Inflammatory macrophage treated with lipopolysaccharide for 4 hours (primary cell): ENCODE data around the gene CDH2.

ENCODE experiments used
- DNase-seq: peaks from one replicate; pipeline ENCODE4 v3.0.0-alpha.2; 2020

CDH2 gene

DNA sequence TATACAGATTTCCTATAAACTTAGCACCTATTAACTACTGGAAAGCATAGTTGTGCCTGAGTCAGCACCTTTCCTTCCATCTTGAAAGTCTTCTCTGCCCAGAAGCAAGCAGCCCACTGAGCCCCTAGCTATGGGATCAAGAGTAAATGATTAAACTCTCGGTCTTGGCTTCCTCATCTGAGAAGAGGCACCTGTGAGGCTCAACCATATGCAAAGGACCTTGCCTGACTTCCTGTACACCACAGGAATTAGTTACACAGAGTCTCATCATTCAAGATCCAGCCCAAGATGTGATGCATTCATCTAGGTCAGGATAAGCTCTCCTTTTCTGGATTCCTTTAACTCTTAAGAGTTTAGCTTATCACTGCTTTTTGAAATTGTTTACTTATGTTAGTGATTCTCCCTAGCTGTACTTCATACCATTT lies 96.0 kb downstream of the CDH2 start:
- DNase-seq, result no peak

GRCh38 chr18:28079883-28080282 lies 97.0 kb downstream of the CDH2 start:
- DNase-seq, result no peak

- no peak for DNase-seq
Measured at GRCh38 chr18:28078849-28079248, 98.1 kb downstream of the CDH2 start.

DNA sequence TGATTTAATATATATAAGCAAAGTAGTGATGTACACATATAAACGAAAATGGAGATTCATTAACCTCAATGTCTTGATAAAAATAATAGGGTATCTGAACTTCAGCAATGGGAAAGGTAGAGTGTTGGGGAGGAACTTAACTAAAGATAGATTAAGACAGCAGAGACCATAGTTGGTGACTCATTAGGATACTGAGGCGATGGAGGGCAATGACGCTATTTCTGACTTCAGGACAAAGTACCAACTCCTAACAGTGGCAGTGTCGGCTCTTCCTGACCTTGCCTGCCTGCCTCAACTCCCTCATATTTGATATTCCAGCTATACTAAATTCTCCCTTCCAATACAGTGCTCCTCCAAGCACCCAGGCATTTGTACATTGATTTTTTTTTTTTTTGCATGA lies 98.6 kb downstream of the CDH2 start:
- DNase-seq, result no peak

DNA sequence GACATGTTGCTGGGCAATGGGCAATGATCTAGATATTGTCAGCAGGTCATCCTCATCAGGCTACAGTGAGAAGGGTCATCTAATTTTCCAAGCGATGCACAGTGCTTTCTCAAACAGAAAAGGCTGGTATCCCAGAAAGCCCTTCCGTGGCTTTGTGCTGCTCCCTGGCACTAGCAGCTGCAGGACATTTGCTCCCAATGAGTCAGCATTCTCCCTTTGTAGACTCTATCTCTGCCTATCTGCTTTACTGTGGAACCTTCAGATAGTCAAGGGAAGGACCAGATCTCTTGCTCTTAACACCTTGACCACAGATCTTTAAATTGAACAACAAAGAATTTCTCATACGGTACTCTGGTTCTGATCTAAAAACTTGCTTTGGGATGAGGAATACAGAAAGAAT lies 101.4 kb downstream of the CDH2 start:
- DNase-seq, result no peak

- DNase-seq, result no peak
Measured at GRCh38 chr18:28074076-28074475, 102.9 kb downstream of the CDH2 start.

DNA sequence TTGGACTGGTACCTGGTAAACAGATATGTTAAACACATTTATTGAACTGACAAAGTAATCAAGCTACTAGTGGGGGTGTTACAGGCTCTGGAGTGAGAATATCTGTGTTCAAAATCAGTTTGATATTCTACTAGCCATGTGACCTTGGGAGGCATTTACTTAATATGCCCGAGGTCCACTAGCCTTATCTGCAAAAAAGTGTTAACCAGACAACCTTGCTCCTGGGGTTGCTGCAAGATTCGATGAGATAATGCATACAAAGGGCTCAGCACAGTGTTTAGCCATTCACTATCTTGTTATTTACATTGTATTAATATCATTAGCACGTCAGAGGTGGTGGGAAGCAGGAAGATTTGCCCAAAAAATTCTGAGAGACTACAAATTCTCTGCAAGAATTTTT lies 103.3 kb downstream of the CDH2 start:
- no peak for DNase-seq

GRCh38 chr18:28071199-28071598 lies 105.7 kb downstream of the CDH2 start:
- no peak for DNase-seq

- DNase-seq, result no peak
Measured at GRCh38 chr18:28068207-28068606, 108.7 kb downstream of the CDH2 start.

- DNase-seq, result no peak
Measured at GRCh38 chr18:28067346-28067745, 109.6 kb downstream of the CDH2 start.

- DNase-seq, result no peak
Measured at GRCh38 chr18:28065793-28066186, 111.1 kb downstream of the CDH2 start.

- DNase-seq, result no peak
Measured at GRCh38 chr18:28065031-28065792, 111.7 kb downstream of the CDH2 start.

GRCh38 chr18:28063926-28064325 lies 113.0 kb downstream of the CDH2 start:
- no peak for DNase-seq

- DNase-seq, result no peak
Measured at GRCh38 chr18:28063271-28063761, 113.6 kb downstream of the CDH2 start.

- no peak for DNase-seq
Measured at GRCh38 chr18:28062443-28062842, 114.5 kb downstream of the CDH2 start.

DNA sequence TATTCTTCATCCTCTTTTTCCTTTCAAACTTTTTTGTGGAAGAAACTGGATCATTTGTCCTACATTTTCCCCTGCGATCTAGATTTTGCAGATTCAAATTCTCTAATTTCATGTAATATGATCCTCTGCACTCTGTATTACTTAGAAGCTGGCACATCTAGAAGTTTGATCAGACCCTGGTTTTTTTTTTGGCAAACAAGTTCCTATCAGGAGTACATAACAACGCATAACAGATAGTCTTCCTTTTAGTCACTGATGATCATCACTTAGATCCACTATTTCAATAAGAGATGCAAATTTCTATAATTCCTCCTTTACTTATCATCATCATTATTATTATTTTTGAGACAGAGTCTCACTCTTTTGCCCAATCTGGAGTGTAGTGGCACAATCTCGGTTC lies 117.1 kb downstream of the CDH2 start:
- DNase-seq, result no peak

- no peak for DNase-seq
Measured at GRCh38 chr18:28050545-28050944, 126.4 kb downstream of the CDH2 start.

GRCh38 chr18:28048612-28049011 lies 128.3 kb downstream of the CDH2 start:
- DNase-seq, result no peak

DNA sequence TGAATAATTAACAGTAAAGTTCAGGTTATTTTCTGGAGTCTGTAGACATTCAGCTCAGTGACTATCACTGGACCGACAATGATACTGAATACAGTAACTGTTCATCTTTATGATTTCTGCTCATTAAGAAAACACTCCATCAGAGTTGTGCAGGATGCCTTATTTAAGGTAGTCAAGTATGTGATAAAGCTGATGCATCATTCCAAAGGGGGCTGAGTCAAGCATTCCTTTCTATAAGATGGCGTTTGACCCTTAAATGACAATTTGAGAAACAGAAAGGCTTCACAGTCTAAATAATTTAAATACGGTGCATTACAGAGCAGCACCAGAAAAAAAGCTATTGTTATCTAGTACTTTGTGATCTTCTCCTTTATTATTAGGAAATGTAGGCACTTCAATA lies 131.1 kb downstream of the CDH2 start:
- DNase-seq, result no peak

- no peak for DNase-seq
Measured at GRCh38 chr18:28045176-28045810, 131.6 kb downstream of the CDH2 start.

DNA sequence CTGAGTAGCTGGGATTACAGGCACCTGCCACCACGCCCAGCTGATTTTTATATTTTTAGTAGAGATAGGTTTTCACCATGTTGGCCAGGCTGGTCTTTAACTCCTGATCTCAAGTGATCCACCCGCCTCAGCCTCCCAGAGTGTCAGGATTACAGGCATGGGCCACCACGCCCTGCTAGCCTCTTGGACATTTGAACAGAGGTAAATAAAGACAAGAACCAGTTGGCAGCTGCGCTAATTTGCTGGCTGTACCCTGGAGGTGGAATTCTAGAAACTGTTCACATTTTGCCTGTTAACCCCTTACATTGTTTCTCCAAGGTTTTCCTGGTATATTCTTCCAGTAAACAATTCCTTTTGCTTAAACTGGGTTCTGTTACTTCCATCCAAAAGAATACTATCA lies 132.9 kb downstream of the CDH2 start:
- no peak for DNase-seq

GRCh38 chr18:28043631-28044030 lies 133.3 kb downstream of the CDH2 start:
- DNase-seq, result no peak

DNA sequence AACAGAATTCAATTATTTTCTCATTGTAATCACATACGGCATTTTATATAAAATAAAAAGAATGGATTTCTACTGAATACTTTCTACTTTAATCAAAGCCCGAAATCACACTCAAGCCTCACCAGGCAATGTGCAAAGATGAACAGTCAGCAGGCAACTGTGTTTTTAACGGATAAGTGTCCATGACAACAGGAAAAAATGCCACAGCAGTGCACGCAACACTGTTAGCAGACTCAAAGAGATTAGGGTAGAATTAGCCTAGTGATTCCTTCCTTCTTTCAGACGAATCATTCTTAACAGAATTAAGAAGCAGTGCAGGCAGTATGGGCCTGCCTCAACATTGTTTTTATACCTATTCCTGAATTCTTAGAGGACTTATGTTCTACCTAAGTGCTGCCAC lies 135.6 kb downstream of the CDH2 start:
- DNase-seq, result no peak

GRCh38 chr18:28040716-28041115 lies 136.2 kb downstream of the CDH2 start:
- DNase-seq, result no peak

DNA sequence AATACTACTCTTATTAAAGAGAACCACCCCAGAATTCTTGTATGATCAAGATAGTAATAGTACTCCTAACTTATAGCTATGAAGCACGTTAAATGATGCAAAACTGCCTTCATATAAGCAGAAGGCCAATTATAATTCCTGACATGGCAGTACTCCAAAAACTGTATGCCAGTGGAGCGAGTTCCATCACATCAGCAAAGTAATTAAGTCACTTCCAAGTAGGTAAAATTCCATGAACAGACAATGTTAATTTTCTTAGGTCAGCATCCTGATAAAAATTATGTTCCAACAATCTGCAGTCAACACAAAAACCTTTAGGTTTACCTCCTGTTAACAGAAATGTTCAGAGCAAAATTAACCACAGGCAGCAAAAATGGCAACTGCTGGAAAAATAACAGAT lies 136.7 kb downstream of the CDH2 start:
- no peak for DNase-seq
